AG20443 (cell line): Measurements from ENCODE around the gene GCNA.
"Not testable (repeated sequence)": the region's sequence is repeated elsewhere in the genome, so short reads cannot be mapped to it uniquely, and the experiment has no call there.

Experiments used
- DNase-seq: peaks from one replicate; pipeline ENCODE4 v3.0.0; 2012; ENCODE audit warnings: low spot score, mixed read lengths

GCNA gene

DNA sequence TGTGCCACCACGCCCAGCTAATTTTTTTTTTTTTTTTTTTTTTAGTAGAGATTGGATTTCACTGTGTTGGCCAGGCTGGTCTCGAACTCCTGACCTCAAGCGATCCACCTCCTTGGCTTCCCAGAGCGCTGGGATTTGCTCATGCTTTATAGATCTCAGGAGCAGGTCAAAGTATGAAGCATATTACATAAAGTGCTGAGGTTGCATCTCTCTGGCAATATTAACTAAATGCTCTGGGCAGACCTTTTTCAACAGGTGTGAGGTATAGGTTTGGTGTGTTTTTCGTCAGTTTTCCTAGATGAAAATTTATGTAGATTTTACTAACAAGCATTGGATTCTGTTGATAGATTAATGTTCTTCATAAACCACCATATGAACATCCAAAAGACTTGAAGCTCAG is 19.3 kb upstream of the GCNA start:
- DNase-seq, result no peak

DNA sequence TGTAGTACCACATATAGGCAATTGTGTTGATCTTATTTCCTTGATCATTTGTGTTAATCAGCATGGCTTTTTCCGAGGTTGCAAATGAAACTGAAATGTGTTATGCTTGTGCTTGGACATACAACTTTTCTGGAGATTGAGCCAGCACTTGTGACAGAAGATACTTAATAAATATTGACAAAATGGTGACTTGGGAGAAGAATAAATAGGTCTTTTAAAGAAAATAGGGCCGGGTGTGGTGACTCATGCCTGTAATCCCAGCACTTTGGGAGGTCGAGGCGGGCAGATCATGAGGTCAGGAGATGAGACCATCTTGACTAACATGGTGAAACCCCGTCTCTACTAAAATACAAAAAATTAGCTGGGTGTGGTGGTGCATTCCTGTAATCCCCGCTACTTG is 18.5 kb upstream of the GCNA start:
- not testable (repeated sequence) for DNase-seq

DNA sequence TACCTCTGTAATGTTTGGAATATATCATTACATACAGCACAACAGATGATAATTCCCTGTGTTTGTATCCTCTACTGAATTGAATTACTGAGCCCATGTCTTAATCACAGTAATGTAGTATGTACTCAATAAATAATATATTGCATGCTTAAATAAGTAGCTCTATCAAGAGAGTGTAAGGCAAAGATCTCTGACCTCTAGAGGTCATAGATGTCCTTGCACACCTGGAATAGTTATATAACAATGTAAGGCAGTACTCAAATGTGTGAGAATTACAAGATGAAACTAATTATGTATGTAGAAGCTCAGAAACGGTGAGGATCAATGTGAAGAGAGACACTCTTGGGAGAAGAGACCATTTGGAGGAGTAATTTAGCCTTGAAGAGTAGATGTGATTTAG is 14.3 kb upstream of the GCNA start:
- DNase-seq, result no peak

DNA sequence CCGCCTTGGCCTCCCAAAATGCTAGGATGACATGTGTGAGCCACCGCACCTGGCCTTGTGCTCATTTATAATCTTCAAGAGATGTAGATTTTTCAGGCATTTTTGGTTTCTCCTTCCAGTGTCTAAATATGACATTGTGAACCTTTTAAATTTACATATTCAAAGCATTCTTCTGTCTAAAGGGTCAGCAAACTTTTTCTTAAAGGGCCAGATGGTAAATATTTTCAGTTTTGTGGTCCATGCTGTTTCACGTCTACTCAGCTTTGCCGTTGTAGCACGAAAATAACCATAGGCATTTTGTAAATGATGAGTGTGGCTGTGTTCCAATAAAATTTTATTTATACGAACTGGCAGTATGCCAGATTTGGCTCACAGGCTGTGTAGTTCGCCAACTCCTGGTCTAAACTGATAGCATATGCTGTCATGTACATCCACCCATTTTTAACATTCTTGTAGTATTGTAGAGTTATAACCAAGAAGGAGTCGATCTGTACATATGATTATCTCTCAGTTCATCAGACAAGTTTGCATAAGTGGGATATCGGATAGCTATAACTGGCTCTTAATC is 12.7 kb upstream of the GCNA start:
- no peak for DNase-seq

DNA sequence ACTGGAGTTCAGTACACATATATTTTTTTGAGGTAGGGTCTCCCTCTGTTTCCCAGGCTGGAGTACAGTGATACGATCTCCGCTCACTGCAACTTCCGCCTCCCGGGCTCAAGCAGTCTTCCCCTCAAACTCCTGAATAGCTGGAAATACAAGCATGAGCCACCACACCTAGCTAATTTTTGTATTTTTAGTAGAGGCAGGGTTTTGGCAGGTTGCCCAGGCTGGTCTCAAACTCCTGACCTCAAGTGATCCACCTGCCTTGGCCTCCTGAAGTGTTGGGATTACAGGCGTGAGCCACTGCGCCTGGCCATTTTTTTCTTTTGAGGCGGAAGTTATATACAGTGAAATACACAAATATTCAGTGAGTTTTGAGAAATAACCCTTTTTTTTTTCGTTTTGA is 6.8 kb upstream of the GCNA start:
- DNase-seq, result not testable (repeated sequence)

DNA sequence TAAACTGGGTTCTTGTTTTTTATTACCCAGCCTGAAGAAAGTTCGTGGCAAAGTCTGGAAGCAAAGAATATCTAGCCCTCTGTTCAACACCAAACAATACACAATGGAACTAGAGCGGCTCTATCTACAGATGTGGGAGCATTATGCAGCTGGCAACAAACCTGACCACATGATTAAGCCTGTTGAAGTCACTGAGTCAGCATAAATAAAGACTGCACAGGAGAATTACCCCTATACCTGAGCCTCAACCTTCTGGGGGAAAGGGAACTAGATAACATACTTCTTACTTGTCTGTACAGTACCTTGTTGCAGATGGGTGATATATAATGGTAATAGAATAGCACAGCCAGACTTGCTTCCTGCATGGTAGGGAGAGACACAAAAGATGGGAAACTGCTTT is 4.6 kb upstream of the GCNA start:
- no peak for DNase-seq

DNA sequence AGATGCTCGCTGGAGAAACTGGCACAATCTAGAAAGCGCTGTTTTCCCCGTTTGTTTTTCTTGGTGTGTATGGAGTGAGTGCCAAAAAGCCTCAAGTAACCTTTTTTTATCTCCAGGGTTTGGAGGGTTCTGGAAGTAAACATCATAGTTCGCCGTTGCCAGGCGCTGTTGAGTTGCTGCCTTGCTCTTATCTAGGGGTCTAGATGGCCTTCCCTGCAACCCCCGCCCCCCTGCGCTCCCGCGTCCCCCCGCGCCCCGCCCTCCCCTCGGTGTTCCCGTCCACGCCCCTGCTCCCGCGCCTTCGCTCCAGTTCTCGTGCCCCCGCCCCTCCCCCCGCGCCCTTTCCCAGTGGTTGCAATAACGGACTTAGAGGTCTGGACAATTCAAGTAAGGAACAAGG is 555 bp upstream of the GCNA start:
- DNase-seq, result no peak

DNA sequence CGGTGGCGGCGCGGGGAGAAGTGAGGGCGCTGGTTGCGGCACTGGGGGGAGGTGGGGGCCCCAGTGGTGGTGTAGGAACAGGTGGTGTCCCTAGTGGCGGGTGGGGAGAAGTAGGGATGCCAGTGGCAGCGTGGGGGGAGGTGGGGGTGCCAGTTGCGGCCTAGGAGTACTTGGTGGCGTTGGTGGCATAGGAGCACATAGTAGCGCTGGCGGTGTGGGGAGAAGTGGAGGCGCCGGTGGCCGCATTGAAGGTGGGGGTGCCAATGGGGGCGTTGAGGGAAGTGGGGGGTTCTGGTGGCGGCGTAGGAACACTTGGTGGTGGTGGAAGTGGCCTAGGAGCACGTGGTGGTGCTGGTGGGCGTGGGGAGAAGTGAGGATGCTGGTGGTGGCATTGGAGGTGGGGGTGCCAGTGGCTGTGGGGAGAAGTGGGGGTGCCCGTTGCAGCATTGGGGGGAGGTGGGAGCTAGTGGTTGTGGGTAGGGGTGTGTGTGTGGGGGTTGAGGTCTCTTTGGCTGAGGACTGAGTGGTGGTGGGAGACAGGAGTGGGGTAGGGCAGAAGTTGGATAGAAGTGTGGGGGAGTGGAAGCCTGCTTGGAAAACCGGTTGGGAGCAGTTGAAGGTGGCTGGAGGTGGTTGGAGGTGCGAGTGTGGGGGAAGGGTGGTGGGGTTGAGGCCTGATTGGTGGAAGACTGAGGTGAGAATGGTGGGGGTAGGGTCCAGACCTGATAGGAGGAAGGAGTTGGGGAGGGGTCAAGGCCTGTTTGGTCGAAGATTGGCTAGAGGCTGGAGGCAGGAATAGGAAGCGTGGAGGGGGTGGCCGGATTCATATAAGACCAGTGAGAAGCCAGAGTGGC is 1.1 kb downstream of the GCNA start:
- no peak for DNase-seq

DNA sequence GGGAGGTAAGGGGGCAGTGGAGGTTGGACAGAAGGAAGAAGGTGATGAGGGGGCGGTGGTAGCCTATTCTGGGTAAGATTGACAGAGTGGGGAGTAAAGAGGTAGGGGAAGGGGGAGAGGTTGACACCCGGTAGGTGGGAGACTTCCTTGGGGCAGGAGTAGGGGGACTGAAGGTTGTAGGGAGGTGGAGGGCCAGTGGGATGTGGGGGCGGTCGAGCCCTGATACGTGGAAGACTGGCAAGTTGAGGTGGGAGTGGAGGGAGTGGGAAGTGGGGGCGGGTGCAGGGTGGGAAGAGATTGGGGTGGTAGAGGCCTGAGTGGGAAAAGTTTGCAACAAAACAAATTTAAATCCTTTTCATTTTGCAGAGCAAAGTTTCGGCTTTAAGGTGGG is 1.7 kb downstream of the GCNA start:
- no peak for DNase-seq

DNA sequence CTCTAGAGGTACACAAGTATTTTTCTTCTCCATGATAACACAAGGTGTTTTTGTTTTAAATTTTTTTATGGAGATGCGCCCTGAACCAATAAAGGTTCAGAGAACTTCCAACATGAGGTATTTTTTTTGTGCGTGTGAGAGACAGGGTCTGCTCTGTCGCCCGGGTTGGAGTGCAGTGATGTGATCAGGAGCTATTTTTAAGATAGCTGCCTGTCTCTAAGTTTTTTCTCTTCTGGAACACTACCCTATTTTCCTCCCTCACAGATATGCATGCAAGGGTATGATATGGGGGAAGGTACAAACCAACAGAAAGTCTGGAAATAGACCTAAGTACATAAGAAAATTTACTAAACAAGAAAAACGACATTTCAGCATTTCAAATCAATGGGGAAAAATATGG is 3.0 kb downstream of the GCNA start:
- DNase-seq, result no peak

DNA sequence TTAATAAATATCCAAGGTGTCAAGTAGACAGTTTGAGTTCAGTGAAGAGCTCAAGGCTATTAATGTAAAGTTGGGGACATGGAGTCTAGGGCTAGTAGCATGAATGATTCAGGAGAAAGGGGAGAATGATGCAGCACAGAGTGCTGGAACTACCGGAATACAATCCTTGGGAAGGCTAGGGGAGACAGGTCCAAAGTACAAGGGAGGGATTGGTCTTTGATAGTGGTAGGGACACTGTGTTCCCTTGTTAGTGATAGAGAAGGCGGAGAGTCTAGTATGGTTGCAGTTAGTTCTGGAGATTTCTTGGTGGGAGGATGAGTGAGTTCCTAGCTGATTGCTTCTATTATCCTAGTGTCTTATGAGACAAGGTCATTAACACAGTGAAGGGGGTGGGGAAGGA is 8.7 kb downstream of the GCNA start:
- DNase-seq, result no peak

DNA sequence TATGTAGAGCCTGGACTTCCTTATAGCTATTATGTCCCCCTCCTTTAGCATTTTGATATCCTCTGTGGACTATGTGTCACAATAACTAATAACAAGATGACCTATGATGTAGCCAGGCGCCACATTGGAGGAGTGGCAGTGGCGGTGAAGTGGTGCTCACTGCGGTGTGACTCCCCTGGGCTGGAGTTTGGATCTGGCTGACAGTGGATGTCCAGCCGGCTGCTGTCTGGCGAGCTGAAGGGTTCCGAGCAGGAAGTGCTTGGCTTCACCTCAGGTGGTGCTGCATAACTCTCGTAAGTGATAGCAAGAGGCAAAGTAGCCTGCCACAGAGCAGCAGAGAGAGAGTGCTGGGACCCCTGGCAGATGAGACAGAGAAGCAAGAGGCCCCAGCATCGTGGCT is 15.0 kb downstream of the GCNA start:
- not testable (repeated sequence) for DNase-seq

DNA sequence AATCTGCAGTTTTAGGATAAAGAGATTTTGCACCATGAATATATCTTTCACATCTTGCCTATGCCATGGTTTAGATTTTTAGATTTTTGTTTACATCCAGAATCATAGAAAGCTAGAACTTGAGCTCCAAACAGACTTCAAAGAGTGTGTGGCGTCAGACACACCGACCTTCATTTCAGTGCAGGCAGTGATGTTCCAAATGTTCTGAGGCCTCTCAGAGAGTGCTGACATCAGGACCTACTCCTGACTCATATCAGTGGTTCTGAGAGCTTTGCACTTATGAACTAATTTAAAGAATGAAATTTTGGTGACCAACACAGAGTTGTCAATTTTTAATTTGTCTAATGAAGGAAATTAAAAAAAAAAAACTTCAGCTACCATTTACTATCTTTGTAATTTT is 21.7 kb downstream of the GCNA start:
- DNase-seq, result no peak

DNA sequence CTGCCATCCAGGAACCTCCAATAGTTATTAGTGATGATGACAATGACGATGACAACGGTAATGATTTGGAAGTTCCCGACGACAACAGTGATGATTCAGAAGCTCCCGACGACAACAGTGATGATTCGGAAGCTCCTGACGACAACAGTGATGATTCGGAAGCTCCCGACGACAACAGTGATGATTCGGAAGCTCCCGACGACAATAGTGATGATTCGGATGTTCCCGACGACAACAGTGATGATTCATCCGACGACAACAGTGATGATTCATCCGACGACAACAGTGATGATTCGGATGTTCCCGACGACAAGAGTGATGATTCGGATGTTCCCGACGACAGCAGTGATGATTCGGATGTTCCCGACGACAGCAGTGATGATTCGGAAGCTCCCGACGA is 25.4 kb downstream of the GCNA start:
- DNase-seq, result no peak

DNA sequence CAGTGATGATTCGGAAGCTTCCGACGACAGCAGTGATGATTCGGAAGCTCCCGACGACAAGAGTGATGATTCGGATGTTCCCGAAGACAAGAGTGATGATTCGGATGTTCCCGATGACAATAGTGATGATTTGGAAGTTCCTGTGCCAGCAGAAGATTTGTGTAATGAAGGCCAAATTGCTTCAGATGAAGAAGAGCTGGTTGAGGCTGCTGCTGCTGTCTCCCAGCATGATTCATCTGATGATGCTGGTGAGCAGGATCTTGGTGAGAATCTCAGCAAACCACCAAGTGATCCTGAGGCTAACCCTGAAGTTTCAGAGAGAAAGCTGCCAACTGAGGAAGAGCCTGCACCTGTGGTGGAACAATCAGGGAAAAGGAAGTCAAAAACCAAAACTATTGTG is 25.9 kb downstream of the GCNA start:
- no peak for DNase-seq

DNA sequence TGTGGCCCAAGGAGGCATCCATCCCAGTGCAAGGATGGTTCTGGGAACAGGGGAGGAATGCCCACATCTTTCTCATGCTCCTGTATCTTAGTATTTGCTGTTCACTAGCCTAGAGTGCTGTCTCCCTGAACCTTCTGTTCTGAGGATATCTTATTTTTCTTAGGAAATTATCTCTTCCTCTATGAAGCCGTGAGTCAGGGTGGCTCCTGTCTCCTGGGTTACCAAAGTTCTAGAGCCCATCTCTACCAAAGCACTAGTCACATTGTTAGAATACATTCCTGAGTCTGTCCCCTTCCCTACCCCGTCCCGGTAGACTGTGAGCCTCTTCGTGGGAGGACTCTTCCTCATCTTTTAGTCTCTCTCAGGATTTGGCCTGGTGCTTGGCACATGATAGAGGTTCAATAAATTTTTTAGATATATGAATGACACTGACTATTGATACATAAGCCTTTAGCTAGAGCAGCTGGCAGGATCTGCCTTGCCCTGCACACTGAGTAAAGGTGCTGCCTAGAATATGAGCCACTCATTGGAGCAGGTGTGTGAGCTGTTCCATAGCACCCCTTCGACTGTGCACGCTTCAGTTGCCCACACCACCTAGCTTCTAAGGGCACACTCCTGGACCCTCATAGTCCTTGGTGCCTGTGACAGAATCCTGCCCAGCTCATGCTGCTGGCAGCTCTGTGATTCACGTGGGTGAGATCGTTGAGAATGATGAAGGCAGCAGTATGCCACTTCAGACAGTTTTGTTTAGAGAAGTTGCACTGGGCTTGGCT is 26.7 kb downstream of the GCNA start:
- DNase-seq, result no peak

DNA sequence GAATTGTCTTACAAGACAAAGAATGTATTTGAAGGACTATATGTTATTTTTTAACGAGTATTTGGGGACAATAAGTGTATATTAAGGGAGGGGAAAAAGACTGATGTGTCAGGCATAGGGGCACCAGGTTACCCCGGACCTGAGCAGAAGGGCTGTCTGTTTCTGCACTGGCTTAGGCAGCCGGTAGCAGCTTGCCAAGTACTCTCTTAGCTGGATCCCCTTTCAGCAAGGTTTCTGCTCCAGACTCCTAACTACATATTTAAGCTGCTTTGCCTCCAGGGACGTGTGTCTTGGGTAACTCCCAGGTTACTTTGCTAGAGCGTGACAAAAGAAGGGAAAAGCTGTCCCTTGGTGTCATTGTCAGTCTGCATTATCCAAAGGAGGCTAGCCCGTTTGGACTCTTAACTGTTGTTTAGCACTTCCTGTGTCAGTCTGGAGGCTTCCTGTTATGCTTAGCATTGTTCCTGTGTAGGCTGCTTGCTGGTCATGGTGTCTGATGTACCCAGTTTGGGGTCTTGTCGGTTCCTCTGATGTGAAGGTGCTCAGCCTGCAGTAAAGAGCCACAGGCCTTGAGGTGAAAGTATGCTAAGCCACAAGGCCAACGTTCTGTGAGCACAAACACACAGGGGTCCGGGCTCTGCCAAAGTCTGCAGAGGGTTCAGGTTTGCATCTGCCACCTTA is 28.4 kb downstream of the GCNA start:
- DNase-seq, result no peak

DNA sequence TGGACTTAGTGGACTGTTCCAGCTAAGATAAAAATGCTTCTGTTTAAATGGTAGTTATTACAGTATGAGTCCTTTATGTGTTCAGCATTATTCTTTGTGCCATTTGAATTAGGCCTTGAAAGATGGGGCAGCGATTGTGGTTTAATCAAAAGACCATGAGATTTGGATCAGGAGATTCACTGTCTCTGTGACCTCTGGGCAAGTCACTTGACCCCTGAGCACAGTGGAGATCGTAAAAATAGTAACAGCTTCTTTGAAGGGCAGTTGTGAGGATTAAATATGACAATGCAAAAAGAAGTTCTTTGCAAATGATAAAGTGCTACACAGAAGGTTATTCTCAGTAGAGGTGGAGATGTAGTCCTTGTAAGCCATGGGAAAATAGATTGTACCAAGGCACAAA is 29.3 kb downstream of the GCNA start:
- DNase-seq, result no peak

DNA sequence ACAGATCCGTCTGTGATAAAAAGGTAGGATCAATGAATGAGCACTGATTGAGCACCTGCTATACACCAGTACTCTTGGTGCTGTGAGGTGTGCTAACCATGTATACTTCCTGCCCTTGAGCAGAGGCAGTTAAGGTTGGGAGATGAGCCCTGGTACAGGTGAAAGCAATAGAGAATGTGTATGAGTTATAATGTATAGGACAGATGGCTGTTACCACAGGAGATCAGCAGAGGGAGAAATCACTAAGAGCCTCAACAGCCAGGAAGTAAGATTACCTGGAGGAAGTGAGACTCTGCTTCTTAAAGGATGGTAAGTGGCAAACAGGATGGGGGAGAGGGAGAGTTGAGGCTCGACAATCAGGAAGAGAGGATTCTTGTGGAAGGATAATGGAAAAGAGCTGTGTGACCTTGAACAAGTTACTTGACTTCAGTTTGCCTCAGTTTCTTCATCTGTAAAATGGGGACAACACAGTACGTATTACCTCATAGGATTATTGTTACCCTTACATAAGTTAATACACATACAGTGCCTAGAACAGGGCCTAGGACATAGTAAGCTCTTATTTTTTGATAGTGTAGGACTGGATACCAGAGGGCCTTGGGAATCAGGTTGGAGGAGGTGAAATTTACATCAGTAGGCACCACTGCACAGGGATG is 31.0 kb downstream of the GCNA start:
- no peak for DNase-seq

DNA sequence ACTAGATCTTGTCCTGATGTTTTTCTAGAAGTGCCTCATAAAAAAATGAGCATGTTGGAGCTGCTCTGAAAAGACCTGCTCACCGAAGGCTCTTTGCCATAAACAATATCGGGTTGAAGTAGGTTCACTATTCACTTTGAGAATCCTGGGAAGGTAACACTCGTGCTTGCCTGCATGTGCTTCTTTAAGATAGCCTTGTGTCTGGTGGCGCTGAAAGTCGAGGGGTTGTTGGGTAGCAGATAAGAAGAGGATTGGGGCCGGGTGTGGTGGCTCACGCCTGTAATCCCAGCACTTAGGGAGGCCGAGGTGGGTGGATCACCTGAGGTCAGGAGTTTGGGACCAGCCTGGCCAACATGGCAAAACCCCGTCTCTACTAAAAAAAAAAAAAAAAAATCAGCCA is 33.5 kb downstream of the GCNA start:
- DNase-seq, result not testable (repeated sequence)

DNA sequence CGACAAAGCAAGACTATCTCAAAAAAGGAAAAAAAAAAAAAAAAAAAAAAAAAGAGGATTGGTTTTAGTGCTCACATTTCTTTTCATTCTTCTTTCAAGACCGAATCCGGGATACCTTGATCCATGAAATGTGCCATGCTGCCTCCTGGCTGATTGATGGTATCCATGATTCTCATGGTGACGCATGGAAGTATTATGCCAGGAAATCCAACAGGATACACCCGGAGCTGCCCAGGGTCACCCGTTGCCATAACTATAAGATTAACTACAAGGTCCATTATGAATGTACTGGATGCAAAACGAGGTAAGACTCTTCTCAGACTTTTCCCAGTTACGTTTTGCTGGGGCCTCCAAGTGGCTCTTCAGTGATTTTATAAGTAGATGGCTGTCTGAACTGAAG is 34.0 kb downstream of the GCNA start:
- DNase-seq, result no peak

DNA sequence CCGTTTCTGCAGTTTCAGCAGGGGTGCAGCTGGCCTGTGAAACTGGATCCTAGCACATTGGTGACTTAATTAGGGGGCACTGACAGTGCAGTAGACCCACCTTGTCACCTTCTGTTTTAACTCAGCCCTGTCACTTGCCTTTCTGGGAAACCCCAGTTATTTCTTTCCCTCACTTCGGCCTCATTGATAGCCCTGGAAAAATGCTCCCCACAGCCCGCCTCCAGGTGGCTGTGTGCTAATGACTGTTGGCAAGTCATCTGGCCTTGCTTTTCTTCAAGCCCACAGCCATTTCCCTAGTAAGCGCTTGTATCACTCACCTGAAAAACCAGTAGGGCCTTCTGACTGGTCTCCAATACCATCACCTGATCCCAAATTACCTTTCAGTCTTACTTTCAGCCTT is 36.8 kb downstream of the GCNA start:
- no peak for DNase-seq
